ENCODE measurements around the gene DBNL.
"Not testable (repeated sequence)": the region's sequence is repeated elsewhere in the genome, so short reads cannot be mapped to it uniquely, and the experiment has no call there.

The DBNL gene

DNA sequence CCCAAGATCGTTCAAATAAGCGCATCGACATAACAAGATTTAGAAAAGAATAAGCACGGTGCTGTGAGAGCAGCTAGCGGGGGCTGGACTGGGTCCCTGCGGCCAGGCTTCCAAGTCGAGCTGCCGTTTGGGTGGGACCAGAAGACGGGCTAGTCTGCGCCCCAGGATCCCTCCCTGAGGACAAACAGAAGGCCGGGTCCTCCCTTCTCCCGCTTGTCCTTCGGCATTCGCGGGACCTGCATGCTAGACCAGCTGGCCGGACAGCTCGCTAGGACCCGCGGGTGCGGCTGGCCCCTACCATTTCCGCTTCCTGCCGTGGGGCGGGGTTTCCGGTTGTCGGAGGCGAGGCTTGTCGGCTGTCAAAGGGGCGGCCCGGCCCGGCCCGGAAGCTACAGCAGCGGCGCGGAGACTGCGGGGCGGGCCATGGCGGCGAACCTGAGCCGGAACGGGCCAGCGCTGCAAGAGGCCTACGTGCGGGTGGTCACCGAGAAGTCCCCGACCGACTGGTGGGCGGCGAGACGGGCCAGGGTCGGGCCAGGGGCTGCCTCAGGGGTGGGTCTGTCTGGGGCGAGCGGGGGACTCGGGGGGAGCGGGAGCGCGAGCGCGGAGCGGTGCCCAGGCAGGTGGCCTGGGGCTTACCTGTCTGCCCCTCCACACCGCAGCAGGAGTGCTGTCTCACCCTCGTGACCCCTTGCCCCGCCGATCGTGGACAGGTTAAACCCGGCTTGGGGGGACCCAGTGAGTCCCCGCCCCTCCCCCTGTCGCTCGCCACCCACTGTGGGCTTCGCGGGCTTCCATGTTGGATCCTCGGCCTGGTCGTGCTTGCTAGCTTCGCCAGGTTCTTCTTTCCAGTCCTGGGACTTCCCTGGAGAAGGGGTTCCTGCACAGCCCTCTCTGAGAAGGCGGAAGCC, at the start of gene DBNL:
DBNL (plus strand) TSS at position 388 of the 911 bp plus-strand sequence; CDS start at position 424, 36 bp downstream.
- DNase-seq = peak; percentile 75

- not testable (repeated sequence) for DNase-seq
Observed at GRCh38 chr7:43997532-43997931, 47.0 kb upstream of the DBNL start, which contains the start of gene SPDYE1. TSS of gene SPDYE1 (plus strand) at chr7:43997897. CDS start at chr7:43999950, 2,053 bp downstream.

DNA sequence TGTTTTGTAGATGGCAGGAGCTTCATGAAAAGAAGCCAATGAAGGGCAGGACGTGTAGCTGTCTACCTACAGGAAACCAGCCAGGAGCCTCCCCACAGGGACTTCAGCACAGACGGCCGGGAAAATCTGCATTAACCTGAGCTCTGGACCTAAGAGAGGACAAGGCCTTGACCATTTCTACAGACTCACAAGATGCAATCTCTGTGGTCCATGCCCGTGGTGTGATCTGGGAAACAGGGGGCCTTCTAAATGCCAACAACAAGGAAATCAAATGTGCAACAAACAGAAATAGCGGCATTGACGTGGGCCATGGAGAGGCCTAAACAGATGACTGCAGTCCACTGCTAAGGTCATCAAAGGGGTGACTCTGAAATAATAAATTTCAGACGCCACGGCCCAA, 32.4 kb upstream of the DBNL start:
- DNase-seq = not testable (repeated sequence)

- DNase-seq = not testable (repeated sequence)
Observed at GRCh38 chr7:44015090-44015489, 29.4 kb upstream of the DBNL start.

GRCh38 chr7:44018857-44019807, 25.4 kb upstream of the DBNL start:
- peak; percentile 91 for DNase-seq

DNA sequence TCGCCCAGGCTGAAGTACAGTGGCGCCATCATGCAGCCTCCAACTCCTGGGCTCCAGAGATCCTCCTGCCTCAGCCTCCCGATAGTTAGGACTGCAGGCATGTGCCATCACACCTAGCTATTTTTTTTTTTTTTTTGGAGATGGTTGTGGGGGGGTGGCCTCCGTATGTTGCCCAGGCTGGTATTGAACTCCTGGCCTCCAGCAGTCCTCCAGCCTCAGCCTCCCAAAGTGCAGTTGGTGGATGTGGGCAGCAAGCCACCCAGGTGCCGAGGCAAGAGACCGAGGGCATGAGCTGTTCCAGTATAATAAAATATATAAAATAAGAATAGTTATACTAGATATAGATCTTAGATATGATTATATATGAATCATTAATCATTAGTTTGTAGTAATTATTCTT, 24.7 kb upstream of the DBNL start:
- DNase-seq = not testable (repeated sequence)

DNA sequence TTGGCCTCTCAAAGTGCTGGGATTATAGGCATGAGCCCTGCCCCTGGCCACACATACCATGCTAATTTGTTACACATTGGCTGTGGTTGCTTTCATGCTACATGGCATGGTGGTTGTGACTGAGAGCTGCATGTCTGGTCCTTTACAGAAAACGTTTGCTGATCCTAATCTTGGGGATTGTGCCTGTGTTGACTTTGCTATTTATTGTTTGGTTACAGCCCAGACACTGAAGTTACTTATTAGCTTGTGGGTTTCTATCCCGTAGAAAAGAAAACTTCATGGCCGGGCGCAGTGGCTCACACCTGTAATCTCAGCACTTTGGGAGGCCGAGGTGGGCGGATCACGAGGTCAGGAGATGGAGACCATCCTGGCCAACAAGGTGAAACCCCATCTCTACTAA, 22.4 kb upstream of the DBNL start:
- DNase-seq = not testable (repeated sequence)

DNA sequence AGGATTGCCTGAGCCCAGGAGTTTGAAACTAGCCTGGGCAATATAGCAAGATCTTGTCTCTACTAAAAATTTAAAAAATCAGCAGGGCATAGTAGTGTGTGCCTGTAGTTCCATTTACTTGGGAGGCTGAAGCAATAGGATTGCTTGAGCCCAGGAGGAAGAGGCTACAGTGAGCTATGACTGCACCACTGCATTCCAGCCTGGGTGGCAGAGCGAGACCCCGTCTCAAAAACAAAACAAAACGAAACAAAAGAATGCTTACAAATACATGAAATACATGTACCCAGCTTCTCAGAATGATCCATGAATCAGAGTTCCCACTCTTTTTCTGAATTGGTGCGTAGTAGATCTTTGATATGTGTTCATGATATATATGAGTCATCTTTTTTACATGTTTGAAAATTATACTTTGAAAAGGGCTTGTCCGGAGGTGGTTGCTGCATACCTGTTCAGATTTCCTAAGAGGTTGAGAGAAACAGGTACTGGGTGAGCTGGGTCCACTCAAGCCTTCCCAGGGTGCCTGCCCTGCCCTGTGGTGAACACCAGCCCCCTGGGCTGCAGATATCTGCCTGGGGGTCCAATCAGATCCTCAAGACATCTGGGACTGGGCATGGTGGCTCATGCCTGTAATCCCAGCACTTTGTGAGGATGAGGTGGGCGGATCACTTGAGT, 21.6 kb upstream of the DBNL start:
- DNase-seq = not testable (repeated sequence)

- not testable (repeated sequence) for DNase-seq
Observed at GRCh38 chr7:44029433-44029832, 15.1 kb upstream of the DBNL start.

DNA sequence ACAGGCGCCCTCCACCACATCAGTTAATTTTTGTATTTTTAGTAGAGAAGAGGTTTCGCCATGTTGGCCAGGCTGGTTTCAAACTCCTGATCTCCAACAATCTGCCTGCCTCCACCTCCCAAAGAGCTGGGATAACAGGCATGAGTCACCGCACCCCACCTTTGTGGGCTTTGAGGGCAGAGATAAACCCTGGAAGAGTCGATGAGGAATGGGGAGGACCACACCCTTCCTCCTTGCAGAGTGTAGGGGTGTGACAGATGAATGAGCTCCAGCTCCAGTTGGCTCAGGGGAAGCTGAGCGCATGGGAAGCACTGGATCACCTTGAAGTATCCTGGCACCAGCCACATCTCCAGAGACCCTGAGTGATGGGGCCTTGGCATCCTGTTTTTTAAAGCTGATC, 14.5 kb upstream of the DBNL start:
- not testable (repeated sequence) for DNase-seq

- not testable (repeated sequence) for DNase-seq
Observed at GRCh38 chr7:44031319-44031718, 13.2 kb upstream of the DBNL start.

DNA sequence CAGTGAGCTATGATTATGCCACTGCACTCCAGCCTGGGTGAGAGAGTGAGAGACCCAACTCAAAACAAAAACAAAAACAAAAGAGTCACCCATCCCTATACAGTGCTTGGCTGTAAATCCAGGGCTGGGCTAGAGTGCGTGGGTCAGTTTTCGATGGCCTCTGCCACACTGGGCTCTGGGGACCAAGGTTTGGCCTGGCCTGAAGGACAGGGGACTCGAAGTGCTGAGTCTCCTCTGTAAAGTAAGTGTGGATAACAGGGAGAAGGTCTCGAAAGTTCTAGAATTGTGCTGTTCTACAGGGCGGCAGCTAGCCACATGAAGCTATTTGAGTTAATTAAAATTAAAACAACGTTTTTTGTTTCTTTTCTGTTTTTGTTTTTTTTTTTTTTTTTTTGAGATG, 12.5 kb upstream of the DBNL start:
- not testable (repeated sequence) for DNase-seq

GRCh38 chr7:44033971-44034844, 10.3 kb upstream of the DBNL start:
- not testable (repeated sequence) for DNase-seq

DNA sequence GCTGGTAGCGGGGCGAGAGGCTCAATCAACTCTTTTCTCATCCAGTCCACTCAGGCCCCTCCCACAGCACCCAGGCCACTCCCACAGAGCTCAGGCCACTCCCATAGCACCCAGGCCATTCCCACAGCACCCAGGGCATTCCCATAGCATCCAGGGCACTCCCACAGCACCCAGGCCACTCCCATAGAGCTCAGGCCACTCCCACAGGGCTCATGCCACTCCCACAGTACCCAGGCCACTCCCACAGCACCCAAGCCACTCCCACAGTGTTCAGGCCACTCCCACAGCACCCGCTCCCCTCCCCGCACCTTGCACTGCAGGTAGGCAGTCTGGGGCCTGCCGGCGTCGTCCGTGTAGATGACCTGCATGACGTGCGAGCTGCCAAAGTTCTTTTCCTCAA, 8.1 kb upstream of the DBNL start:
- DNase-seq = not testable (repeated sequence)

- DNase-seq = not testable (repeated sequence)
Observed at GRCh38 chr7:44037951-44038350, 6.6 kb upstream of the DBNL start.

GRCh38 chr7:44038553-44038952, 5.9 kb upstream of the DBNL start:
- DNase-seq = not testable (repeated sequence)

- DNase-seq = peak; percentile 94
Observed at GRCh38 chr7:44038961-44039558, 5.4 kb upstream of the DBNL start.

- not testable (repeated sequence) for DNase-seq
Observed at GRCh38 chr7:44039800-44040492, 4.6 kb upstream of the DBNL start.

GRCh38 chr7:44040493-44040891, 4.0 kb upstream of the DBNL start:
- not testable (repeated sequence) for DNase-seq

DNA sequence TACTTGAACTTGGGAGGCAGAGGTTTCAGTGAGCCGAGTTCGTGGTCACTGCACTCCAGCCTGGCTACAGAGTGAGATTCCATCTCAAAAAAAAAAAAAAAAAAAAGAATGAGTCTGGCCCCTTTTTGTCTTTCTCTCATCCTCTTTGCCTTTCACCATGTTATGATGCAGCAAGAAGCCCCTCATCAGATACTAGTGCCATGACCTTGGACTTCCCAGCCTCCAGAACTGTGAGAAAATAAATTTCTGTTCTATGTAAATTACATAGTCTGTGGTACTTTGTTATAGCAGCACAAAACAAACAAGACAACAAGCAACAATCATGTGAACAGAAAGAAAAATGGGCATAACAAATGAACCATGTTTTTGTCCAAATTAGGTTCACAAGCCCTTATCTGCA, 2.3 kb upstream of the DBNL start:
- DNase-seq = no peak

Measured in DMS 273 treated with DMSO at 0.1 percent for 48 hours (cell line).